Activated naive CD4-positive, alpha-beta T cell treated with anti-CD3 and anti-CD28 coated beads for 36 hours (primary cell): ENCODE results near the gene MYL9. TPM values are rescaled to one million over a fixed set of nuclear protein-coding genes. Genes with fewer than 3 reads are reported as not detected.
"Not testable (repeated sequence)": the region's sequence is repeated elsewhere in the genome, so short reads cannot be mapped to it uniquely, and the experiment has no call there.

Experiments used
- CTCF ChIA-PET: fragments of 350-600 bp; sonication (Branson Sonifier 250); formaldehyde crosslinking; loops from one replicate; lab custom pipeline; 2021; ENCODE audit warnings: antibody characterized with exemption; lab: Charles Lee
- DNase-seq: peaks from one replicate; pipeline ENCODE4 v3.0.0-alpha.2; 2020
- H3K27ac Mint-ChIP-seq: one replicate; pipeline ENCODE4 v1.8.0; 2021; ENCODE audit warnings: mild to moderate bottlenecking, mixed read lengths
- H3K27me3 Mint-ChIP-seq: one replicate; pipeline ENCODE4 v1.8.0; 2021; ENCODE audit warnings: low read depth, mixed read lengths
- H3K36me3 Mint-ChIP-seq: one replicate; pipeline ENCODE4 v1.8.0; 2021; ENCODE audit warnings: low read depth, mixed read lengths
- H3K4me1 Mint-ChIP-seq: one replicate; pipeline ENCODE4 v1.8.0; 2021; ENCODE audit warnings: low read depth, mixed read lengths
- H3K4me3 Mint-ChIP-seq: one replicate; pipeline ENCODE4 v1.8.0; 2021; ENCODE audit warnings: mild to moderate bottlenecking, moderate library complexity, mixed read lengths
- H3K9me3 Mint-ChIP-seq: one replicate; pipeline ENCODE4 v1.8.0; 2021; ENCODE audit warnings: mixed read lengths
- intact Hi-C: fragments of 100-400 bp; cut with micrococcal nuclease; formaldehyde crosslinking; loops from one replicate; pipeline ENCODE4 v1.15.1; 2023
- total RNA-seq, 2 experiments: library from RNA; stranded (reverse); gene quantifications; one replicate each; pipeline ENCODE4 v1.2.3, GENCODE V29; 2021

The MYL9 gene
- total RNA-seq, 2 experiments from 2014 or later, result not detected

DNA sequence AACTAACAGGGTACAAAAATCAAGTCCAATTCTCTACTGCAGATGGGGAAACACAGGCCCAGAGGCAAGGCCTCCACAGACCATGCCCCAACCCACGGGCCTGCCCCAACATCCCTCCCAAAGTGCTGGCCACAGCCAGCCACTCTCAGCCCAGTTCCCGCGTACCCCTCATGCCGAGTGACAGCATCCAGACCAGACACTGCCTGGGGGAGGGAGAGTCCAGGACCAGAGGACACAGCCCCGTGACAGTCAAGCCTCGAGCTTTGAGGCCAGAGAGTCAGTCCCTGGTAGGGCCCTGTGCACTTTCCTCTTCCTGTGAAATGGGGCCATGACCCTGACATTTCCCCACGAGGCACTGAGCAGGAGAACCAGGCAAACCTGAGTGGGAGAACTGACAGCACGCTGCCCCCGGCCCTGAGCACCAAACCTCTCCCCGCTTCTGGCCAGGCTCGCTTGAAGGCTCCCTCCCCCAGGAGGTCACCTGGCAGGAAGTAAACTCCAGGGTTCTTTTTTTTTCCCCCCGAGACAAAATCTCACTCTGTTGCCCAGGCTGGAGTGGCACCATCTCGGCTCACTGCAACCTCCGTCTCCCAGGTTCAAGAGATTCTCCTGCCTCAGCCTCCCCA is 4.9 kb downstream of the MYL9 start:
- CTCF ChIA-PET, result no interaction called here
- H3K27me3 Mint-ChIP-seq, result no peaks in the 10 kb centered on the region
- no peak overlapping the region for H3K4me3 Mint-ChIP-seq
- H3K9me3 Mint-ChIP-seq, result no peaks in the 10 kb centered on the region
- intact Hi-C loops, result no loop called here
- H3K27ac Mint-ChIP-seq, result no peak overlapping the region
- H3K36me3 Mint-ChIP-seq, result no peaks in the 10 kb centered on the region
- DNase-seq, result no peak
- no peaks in the 10 kb centered on the region for H3K4me1 Mint-ChIP-seq

DNA sequence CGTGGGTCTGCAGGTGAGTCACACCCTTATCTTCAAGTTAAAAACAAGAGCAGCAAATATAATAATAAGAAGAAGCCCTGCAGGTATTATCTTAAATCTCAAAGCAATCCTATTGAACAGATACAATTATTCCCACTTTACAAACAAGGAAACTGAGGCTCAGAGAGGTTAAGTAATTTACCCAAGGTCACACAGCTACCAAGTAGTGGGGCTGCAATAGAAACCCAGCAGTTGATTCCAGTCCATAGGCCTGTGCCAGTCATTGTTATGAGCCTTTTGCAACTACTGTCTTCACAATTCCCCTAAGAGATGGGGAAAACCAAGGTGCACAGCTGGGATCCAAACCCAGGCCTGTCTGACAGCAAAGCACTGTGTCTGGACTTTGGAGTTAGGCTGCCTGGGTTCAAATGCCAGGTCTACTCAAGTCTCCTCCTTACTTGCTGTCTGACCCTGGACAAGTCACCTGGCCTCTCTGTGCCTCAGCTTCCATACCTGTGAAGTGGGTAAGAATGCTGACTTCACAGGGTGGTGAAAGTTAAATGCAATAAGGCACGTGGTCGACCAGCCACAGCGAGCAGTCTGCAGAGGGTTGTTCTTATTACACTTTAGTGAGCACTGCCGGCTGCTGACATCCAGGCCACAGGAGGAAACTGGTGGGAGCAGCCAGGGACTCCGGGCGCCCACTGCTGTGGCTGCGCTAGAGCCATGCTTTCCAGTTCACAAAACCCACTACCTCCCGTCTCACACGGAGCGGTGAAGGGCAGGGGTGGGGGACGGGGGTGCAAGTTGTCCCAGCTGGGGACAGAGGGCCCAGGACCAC is 6.1 kb downstream of the MYL9 start:
- CTCF ChIA-PET, result interaction anchor here (0.5 kb wide), 1 partner anchor 317 kb away, joined by 3 read pairs; no protein-coding TSS in a partner anchor
- no peaks in the 10 kb centered on the region for H3K36me3 Mint-ChIP-seq
- no peak overlapping the region for H3K4me3 Mint-ChIP-seq
- no peaks in the 10 kb centered on the region for H3K9me3 Mint-ChIP-seq
- H3K27me3 Mint-ChIP-seq, result no peaks in the 10 kb centered on the region
- intact Hi-C loops, result no loop called here
- no peak for DNase-seq
- no peaks in the 10 kb centered on the region for H3K4me1 Mint-ChIP-seq
- H3K27ac Mint-ChIP-seq, result no peak overlapping the region

DNA sequence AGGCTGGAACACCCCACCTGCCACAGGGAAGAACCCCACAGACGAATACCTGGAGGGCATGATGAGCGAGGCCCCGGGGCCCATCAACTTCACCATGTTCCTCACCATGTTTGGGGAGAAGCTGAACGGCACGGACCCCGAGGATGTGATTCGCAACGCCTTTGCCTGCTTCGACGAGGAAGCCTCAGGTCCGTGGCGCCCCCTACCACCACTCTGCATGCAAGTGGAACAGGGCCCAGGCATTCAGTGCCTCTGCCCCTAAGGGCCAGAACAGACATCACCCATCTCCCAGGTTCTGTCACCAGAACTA is 6.6 kb downstream of the MYL9 start:
- intact Hi-C loops, result no loop called here
- Mint-ChIP-seq H3K36me3 (no peaks in the 10 kb centered on the region), H3K4me1 (no peaks in the 10 kb centered on the region), H3K9me3 (no peaks in the 10 kb centered on the region), H3K4me3 (no peak overlapping the region), H3K27me3 (no peaks in the 10 kb centered on the region), H3K27ac (no peak overlapping the region)
- DNase-seq, result no peak
- CTCF ChIA-PET, result interaction anchor here (0.5 to 0.9 kb wide), 2 partner anchors 58 to 318 kb away, joined by 3 to 4 read pairs; partner anchors contain the start of gene RAB5IF

DNA sequence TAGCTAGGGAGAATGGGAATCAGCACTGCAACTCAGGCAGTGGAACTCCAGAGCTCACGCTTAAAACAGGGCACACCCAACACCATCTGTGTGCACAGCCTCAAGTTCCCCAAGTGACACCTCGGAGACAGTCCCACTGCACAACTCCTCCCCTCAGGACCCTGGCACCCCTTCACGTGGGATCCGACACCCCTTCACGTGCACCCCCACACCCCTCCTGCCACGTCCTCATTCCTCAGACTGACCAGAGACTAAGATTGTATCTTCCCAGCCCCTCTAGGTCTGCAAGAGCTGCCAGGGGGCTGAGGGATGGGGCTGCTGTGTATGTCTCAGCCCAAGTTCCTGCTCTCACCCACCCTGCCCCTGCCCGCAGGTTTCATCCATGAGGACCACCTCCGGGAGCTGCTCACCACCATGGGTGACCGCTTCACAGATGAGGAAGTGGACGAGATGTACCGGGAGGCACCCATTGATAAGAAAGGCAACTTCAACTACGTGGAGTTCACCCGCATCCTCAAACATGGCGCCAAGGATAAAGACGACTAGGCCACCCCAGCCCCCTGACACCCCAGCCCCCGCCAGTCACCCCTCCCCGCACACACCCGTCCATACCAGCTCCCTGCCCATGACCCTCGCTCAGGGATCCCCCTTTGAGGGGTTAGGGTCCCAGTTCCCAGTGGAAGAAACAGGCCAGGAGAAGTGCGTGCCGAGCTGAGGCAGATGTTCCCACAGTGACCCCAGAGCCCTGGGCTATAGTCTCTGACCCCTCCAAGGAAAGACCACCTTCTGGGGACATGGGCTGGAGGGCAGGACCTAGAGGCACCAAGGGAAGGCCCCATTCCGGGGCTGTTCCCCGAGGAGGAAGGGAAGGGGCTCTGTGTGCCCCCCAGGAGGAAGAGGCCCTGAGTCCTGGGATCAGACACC is 7.6 kb downstream of the MYL9 start:
- H3K36me3 Mint-ChIP-seq, result no peaks in the 10 kb centered on the region
- no peaks in the 10 kb centered on the region for H3K4me1 Mint-ChIP-seq
- no peak for DNase-seq
- CTCF ChIA-PET, result interaction anchor here (0.9 kb wide), 1 partner anchor 57 kb away, joined by 4 read pairs; the partner anchor contains the start of gene RAB5IF
- H3K4me3 Mint-ChIP-seq, result no peak overlapping the region
- no peak overlapping the region for H3K27ac Mint-ChIP-seq
- no peaks in the 10 kb centered on the region for H3K27me3 Mint-ChIP-seq
- H3K9me3 Mint-ChIP-seq, result no peaks in the 10 kb centered on the region
- intact Hi-C loops, result no loop called here

DNA sequence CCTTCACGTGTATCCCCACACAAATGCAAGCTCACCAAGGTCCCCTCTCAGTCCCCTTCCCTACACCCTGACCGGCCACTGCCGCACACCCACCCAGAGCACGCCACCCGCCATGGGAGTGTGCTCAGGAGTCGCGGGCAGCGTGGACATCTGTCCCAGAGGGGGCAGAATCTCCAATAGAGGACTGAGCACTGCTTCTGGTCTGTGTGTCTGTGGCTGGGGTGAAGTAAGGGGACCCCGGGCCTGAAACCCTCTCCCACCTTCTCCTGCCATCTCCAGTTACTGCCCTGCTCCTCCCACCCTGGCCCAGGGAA is 8.3 kb downstream of the MYL9 start:
- Mint-ChIP-seq H3K9me3 (no peaks in the 10 kb centered on the region), H3K27me3 (no peaks in the 10 kb centered on the region), H3K4me3 (no peak overlapping the region), H3K27ac (no peak overlapping the region), H3K4me1 (no peaks in the 10 kb centered on the region), H3K36me3 (no peaks in the 10 kb centered on the region)
- no peak for DNase-seq
- CTCF ChIA-PET, result no interaction called here
- intact Hi-C loops, result no loop called here

DNA sequence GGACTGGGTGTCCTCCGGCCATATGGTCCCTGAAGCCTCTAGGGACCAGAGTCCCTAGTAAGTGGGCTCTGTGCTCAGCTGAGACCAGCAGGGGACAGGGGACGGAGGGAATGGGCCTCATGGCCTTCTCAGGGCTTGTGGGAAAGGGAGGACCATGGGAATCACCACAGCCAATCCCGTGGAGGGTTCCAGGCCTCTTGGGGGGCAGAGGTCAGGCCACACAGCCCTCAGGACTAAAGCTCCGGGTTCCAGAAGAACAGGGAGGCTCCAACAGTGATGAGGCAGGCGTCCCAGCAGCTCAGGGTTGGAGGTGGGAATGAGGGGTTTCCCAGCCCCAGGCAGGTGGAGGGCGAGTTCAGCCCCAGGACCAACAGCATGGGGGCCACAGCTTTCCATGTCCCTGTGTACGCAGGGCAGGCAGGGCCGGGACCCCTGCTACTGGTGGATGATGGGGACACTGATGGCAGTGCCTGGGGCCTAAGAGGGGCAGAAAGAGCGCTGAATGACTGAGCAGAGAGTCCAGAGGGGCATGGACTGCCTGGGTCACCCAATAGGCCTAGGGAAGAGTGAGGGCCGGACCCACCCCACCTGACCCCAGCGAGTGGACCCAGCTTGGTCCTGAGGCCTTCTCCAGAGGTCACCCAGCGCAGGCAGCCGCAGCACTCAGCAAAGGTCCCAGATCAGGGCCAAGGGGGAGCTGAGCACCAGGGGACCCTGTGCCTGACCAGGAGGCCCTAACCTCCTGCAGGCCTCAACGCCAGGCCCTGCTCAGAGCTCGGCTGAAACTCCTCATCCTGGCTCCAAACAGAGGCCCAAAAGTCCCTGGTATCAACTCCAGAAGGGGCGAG is 8.8 kb downstream of the MYL9 start:
- H3K27ac Mint-ChIP-seq, result no peak overlapping the region
- H3K4me1 Mint-ChIP-seq, result no peaks in the 10 kb centered on the region
- DNase-seq, result no peak
- no peaks in the 10 kb centered on the region for H3K27me3 Mint-ChIP-seq
- no peak overlapping the region for H3K4me3 Mint-ChIP-seq
- H3K36me3 Mint-ChIP-seq, result no peaks in the 10 kb centered on the region
- CTCF ChIA-PET, result no interaction called here
- intact Hi-C loops, result no loop called here
- no peaks in the 10 kb centered on the region for H3K9me3 Mint-ChIP-seq

DNA sequence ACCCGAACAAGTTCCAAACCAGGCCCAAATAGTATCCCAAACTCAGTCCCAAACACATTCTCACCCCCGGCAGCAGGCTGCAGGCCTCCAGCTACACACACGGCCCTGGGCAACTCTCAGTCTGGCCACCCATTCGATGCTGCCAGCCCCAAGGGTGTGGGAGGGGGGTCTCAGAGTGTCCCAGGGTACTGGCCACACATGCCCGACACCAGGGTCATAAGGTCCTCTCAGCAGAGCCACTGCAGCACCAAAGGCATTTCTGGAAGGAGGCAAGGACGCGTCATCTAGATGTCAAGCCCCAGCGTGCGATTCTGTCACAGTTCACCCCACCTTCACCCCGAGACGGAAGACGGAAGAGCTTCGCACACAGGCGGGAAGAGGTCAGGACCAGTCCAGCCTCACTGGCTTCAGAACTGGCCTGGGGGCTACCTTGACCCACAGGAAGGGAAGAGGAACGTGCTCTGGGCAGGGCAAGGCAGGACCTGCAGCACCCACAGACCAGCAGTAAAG is 9.5 kb downstream of the MYL9 start:
- DNase-seq, result no peak
- no peak overlapping the region for H3K27ac Mint-ChIP-seq
- H3K4me3 Mint-ChIP-seq, result no peak overlapping the region
- H3K27me3 Mint-ChIP-seq, result no peaks in the 10 kb centered on the region
- H3K9me3 Mint-ChIP-seq, result no peaks in the 10 kb centered on the region
- CTCF ChIA-PET, result interaction anchor here (0.6 kb wide), 1 partner anchor 18 kb away, joined by 3 read pairs; no protein-coding TSS in a partner anchor
- intact Hi-C loops, result no loop called here
- H3K4me1 Mint-ChIP-seq, result no peaks in the 10 kb centered on the region
- no peaks in the 10 kb centered on the region for H3K36me3 Mint-ChIP-seq

DNA sequence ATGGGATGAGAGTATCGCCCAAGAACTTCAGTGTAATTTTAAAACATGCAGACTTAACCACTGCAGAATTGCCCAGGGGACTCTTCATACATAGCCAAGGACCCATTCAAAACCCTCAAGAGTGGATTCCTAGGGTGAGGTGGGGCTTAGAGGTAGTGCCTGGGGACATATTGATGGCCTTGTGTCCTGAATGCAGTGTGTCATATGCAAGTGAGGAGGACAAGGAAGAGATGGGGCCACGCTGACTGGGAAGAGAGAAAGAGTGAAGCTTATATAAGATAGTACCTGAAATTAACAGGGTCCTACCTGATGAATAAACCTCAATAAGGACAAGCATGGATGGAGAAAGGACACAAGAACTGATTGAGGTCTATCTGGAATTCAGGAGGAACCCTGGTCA is 13.9 kb downstream of the MYL9 start:
- no peaks in the 10 kb centered on the region for H3K27me3 Mint-ChIP-seq

DNA sequence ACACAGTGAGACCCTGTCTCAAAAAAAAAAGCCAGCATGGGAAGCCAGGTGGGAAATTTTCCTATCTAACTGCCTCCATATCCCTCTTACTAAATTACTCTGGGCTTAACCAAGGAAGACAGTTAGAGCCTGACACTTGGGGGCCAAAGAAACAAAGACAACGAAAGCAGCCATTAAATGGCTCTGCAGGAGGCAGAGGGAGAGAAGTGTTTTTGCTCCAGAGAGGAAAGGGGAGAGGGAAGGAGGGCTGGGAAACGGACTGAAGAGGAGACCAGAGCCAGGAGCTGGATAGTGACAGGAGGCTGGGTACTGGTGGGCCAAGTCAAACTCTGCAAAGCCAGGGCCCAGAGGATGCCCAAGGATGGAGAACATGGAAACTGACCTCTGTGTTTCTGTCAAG is 21.4 kb downstream of the MYL9 start:
- Mint-ChIP-seq H3K27ac (no peak overlapping the region), H3K9me3 (peaks cover 6% of the 10 kb centered on the region), H3K27me3 (no peaks in the 10 kb centered on the region), H3K36me3 (peaks cover 3% of the 10 kb centered on the region), H3K4me3 (no peak overlapping the region), H3K4me1 (no peaks in the 10 kb centered on the region)
- CTCF ChIA-PET, result interaction anchor here (0.6 to 1.7 kb wide), 2 partner anchors 43 to 402 kb away, joined by 3 to 5 read pairs; partner anchors contain the start of gene RAB5IF
- intact Hi-C loops, result no loop called here
- no peak for DNase-seq

More for the DNA sequence above, 13.9 kb downstream of the MYL9 start:
- Mint-ChIP-seq H3K27ac (no peak overlapping the region), H3K9me3 (no peaks in the 10 kb centered on the region), H3K4me1 (peaks cover 7% of the 10 kb centered on the region), H3K4me3 (no peak overlapping the region), H3K36me3 (no peaks in the 10 kb centered on the region)
- DNase-seq, result no peak
- CTCF ChIA-PET, result no interaction called here
- intact Hi-C loops, result no loop called here

DNA sequence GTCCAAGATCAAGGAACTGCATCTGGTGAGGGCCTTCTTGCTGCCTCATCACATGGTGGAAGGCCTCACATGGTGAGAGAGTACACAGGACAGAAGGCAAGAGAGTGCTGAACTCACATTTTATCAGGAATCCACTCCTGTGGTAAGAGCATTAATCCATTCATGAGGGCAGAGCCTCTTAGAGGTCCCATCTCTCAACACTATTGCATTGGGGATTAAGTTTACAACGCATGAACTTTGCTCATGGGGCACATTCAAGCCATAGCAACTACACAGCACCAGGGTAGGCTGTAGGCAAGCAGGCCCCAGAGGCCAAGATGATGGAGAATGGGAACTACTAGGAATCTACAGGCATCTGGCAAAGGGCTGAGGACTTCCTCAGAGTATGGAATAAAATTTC is 22.1 kb downstream of the MYL9 start:
- Mint-ChIP-seq H3K9me3 (peaks cover 6% of the 10 kb centered on the region), H3K27ac (no peak overlapping the region), H3K27me3 (no peaks in the 10 kb centered on the region), H3K4me3 (no peak overlapping the region), H3K36me3 (peaks cover 3% of the 10 kb centered on the region), H3K4me1 (no peaks in the 10 kb centered on the region)
- no peak for DNase-seq
- CTCF ChIA-PET, result no interaction called here
- intact Hi-C loops, result no loop called here

DNA sequence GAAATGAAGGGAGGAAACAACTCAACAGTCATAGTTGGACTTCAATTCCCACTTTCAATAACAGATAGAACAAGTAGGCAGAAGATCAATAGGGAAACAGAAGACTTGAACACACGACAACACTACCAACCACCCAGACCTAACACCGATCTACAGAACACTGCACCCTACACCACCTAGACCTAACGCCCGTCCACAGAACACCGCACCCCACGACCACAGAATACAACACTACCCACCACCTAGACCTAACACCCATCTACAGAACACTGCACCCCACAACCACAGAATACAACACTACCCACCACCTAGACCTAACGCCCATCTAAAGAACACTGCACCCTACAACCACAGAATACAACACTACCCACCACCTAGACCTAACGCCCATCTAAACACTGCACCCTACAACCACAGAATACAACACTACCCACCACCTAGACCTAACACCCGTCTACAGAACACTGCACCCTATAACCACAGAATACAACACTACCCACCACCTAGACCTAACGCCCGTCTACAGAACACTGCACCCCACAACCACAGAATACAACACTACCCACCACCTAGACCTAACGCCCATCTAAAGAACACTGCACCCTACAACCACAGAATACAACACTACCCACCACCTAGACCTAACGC is 22.9 kb downstream of the MYL9 start:
- H3K27ac Mint-ChIP-seq, intact Hi-C loops, H3K4me3 Mint-ChIP-seq, CTCF ChIA-PET, H3K36me3 Mint-ChIP-seq, H3K4me1 Mint-ChIP-seq, DNase-seq, H3K27me3 Mint-ChIP-seq, H3K9me3 Mint-ChIP-seq: not testable (repeated sequence)
